ENCODE measurements around the gene PSMF1.

PSMF1 gene

GRCh38 chr20:1102016-1102415 is 16.4 kb upstream of the PSMF1 start:
- peaks cover 19% of the 10 kb centered on the region for H3K27me3 ChIP-seq (ENCODE audit: control insufficient read depth, insufficient read depth, low read length)
- no peaks in the 10 kb centered on the region for H3K9me3 ChIP-seq (replicated peaks; ENCODE audit: low read length)
- no peak overlapping the region for H3K4me3 ChIP-seq (ENCODE audit: low read length)
- no peaks in the 10 kb centered on the region for H3K36me3 ChIP-seq (ENCODE audit: insufficient read depth, low read length)
- no peaks in the 10 kb centered on the region for H3K4me1 ChIP-seq (ENCODE audit: control insufficient read depth, insufficient read depth, low read length)
- H3K9ac ChIP-seq (ENCODE audit: low read depth, low read length) = no peak overlapping the region
- H3K4me2 ChIP-seq (ENCODE audit: low read length) = no peak overlapping the region

DNA sequence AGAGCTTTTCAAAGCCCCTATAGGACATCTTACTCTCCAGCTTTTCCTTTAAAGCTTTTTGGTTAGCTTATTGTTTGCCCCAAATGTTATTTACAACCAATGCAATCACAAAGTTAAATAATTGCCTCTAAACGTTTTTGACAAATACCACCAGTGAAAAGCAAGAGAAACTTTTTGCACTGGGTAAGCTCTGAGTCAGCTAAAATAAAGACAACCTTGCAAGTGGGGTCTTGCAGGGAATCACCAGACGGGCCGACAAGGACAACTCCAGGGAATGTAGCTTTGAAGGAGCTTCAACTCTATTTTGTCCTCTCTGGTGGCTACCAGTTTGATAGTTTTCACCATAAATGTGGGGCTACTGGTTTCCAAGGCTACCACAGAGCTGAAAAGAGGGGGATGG is 14.7 kb upstream of the PSMF1 start:
- H3K9me3 ChIP-seq (replicated peaks; ENCODE audit: low read length) = no peaks in the 10 kb centered on the region
- no peaks in the 10 kb centered on the region for H3K4me1 ChIP-seq (ENCODE audit: control insufficient read depth, insufficient read depth, low read length)
- no peak overlapping the region for H3K9ac ChIP-seq (ENCODE audit: low read depth, low read length)
- no peak overlapping the region for H3K4me2 ChIP-seq (ENCODE audit: low read length)
- no peak overlapping the region for H3K4me3 ChIP-seq (ENCODE audit: low read length)
- no peaks in the 10 kb centered on the region for H3K36me3 ChIP-seq (ENCODE audit: insufficient read depth, low read length)
- H3K27me3 ChIP-seq (ENCODE audit: control insufficient read depth, insufficient read depth, low read length) = peaks cover 23% of the 10 kb centered on the region

GRCh38 chr20:1105599-1106194 is 12.7 kb upstream of the PSMF1 start:
- no peak overlapping the region for H3K4me3 ChIP-seq (ENCODE audit: low read length)
- H3K4me2 ChIP-seq (ENCODE audit: low read length) = no peak overlapping the region
- no peaks in the 10 kb centered on the region for H3K4me1 ChIP-seq (ENCODE audit: control insufficient read depth, insufficient read depth, low read length)
- no peak overlapping the region for H3K9ac ChIP-seq (ENCODE audit: low read depth, low read length)
- H3K27me3 ChIP-seq (ENCODE audit: control insufficient read depth, insufficient read depth, low read length) = peaks cover 23% of the 10 kb centered on the region
- no peaks in the 10 kb centered on the region for H3K36me3 ChIP-seq (ENCODE audit: insufficient read depth, low read length)
- no peaks in the 10 kb centered on the region for H3K9me3 ChIP-seq (replicated peaks; ENCODE audit: low read length)

DNA sequence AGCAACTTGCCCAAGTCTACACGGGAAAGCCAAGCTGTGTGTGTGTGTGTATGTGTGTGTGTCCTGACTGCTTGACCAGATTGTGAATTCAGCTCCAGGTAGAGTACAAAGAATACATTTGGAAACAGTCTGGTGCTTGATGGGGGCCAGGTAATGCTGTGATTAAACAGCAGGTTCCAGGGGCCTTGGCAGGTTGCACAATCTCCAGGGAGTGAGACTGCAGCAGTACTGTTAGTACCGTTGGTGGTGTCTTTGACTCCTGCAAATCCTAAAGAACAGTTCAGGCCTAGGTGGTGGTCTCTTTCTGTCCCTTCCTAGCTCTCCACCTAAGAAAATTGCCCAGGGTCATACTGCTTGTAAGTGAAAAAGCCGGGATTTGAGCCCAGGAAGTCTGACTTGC is 11.2 kb upstream of the PSMF1 start:
- Histone ChIP-seq H3K4me3 (ENCODE audit: low read length) (no peak overlapping the region), H3K4me1 (ENCODE audit: control insufficient read depth, insufficient read depth, low read length) (no peaks in the 10 kb centered on the region), H3K9ac (ENCODE audit: low read depth, low read length) (no peak overlapping the region), H3K36me3 (ENCODE audit: insufficient read depth, low read length) (no peaks in the 10 kb centered on the region), H3K4me2 (ENCODE audit: low read length) (no peak overlapping the region), H3K9me3 (replicated peaks; ENCODE audit: low read length) (no peaks in the 10 kb centered on the region), H3K27me3 (ENCODE audit: control insufficient read depth, insufficient read depth, low read length) (peaks cover 23% of the 10 kb centered on the region)

DNA sequence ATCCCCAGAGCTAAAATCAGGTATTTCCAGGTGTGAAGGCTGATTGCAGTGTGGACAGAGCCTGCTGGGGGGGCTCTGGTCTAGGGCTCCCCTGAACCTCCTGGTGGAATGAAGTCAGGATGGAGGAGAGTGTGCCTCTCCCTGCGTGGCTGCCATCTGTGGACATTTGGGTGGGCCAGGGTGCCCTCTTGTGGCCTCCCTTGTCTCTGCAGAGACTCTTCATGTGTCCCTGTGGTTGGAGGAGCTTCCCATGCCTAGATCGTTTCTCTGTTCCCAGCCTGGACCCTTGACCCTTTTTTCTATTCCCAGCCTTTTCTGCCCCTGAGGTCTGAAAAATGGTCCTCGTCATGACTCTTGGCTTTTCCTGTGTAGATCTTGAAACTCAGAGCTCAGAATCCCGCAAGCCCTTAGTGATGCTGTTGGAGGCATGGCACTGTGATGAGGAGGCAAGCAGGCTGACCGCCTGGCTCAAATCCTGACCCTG is 9.9 kb upstream of the PSMF1 start:
- peaks cover 23% of the 10 kb centered on the region for H3K27me3 ChIP-seq (ENCODE audit: control insufficient read depth, insufficient read depth, low read length)
- no peaks in the 10 kb centered on the region for H3K9me3 ChIP-seq (replicated peaks; ENCODE audit: low read length)
- no peak overlapping the region for H3K4me3 ChIP-seq (ENCODE audit: low read length)
- H3K36me3 ChIP-seq (ENCODE audit: insufficient read depth, low read length) = no peaks in the 10 kb centered on the region
- no peaks in the 10 kb centered on the region for H3K4me1 ChIP-seq (ENCODE audit: control insufficient read depth, insufficient read depth, low read length)
- no peak overlapping the region for H3K9ac ChIP-seq (ENCODE audit: low read depth, low read length)
- H3K4me2 ChIP-seq (ENCODE audit: low read length) = no peak overlapping the region

- Histone ChIP-seq H3K4me1 (ENCODE audit: control insufficient read depth, insufficient read depth, low read length) (peaks cover 4% of the 10 kb centered on the region), H3K27me3 (ENCODE audit: control insufficient read depth, insufficient read depth, low read length) (no peaks in the 10 kb centered on the region), H3K4me3 (ENCODE audit: low read length) (no peak overlapping the region), H3K9ac (ENCODE audit: low read depth, low read length) (no peak overlapping the region), H3K4me2 (ENCODE audit: low read length) (no peak overlapping the region), H3K9me3 (replicated peaks; ENCODE audit: low read length) (no peaks in the 10 kb centered on the region), H3K36me3 (ENCODE audit: insufficient read depth, low read length) (no peaks in the 10 kb centered on the region)
Measured at GRCh38 chr20:1112908-1113307, 5.5 kb upstream of the PSMF1 start.

- Histone ChIP-seq H3K9ac (ENCODE audit: low read depth, low read length) (peak overlapping the region; percentile 97), H3K4me1 (ENCODE audit: control insufficient read depth, insufficient read depth, low read length) (peaks cover 42% of the 10 kb centered on the region), H3K4me2 (ENCODE audit: low read length) (peak overlapping the region; percentile 94), H3K9me3 (replicated peaks; ENCODE audit: low read length) (no peaks in the 10 kb centered on the region), H3K4me3 (ENCODE audit: low read length) (peak overlapping the region; percentile 98), H3K27me3 (ENCODE audit: control insufficient read depth, insufficient read depth, low read length) (no peaks in the 10 kb centered on the region), H3K36me3 (ENCODE audit: insufficient read depth, low read length) (peaks cover 11% of the 10 kb centered on the region)
Measured at GRCh38 chr20:1118004-1118335, 432 bp upstream of the PSMF1 start.

- H3K4me2 ChIP-seq (ENCODE audit: low read length) = peak overlapping the region; percentile 93
- H3K4me3 ChIP-seq (ENCODE audit: low read length) = peak overlapping the region; percentile 98
- H3K36me3 ChIP-seq (ENCODE audit: insufficient read depth, low read length) = peaks cover 11% of the 10 kb centered on the region
- H3K9ac ChIP-seq (ENCODE audit: low read depth, low read length) = peak overlapping the region; percentile 97
- H3K4me1 ChIP-seq (ENCODE audit: control insufficient read depth, insufficient read depth, low read length) = peaks cover 45% of the 10 kb centered on the region
- H3K27me3 ChIP-seq (ENCODE audit: control insufficient read depth, insufficient read depth, low read length) = no peaks in the 10 kb centered on the region
- no peaks in the 10 kb centered on the region for H3K9me3 ChIP-seq (replicated peaks; ENCODE audit: low read length)
Measured at GRCh38 chr20:1119128-1119505, 715 bp downstream of the PSMF1 start.

GRCh38 chr20:1119524-1119923 is 1.1 kb downstream of the PSMF1 start:
- Histone ChIP-seq H3K4me1 (ENCODE audit: control insufficient read depth, insufficient read depth, low read length) (peaks cover 45% of the 10 kb centered on the region), H3K9me3 (replicated peaks; ENCODE audit: low read length) (no peaks in the 10 kb centered on the region), H3K9ac (ENCODE audit: low read depth, low read length) (peak overlapping the region; percentile 97), H3K4me2 (ENCODE audit: low read length) (peak overlapping the region; percentile 93), H3K27me3 (ENCODE audit: control insufficient read depth, insufficient read depth, low read length) (no peaks in the 10 kb centered on the region), H3K36me3 (ENCODE audit: insufficient read depth, low read length) (peaks cover 11% of the 10 kb centered on the region), H3K4me3 (ENCODE audit: low read length) (peak overlapping the region; percentile 98)

GRCh38 chr20:1121429-1121828 is 3.0 kb downstream of the PSMF1 start:
- peaks cover 45% of the 10 kb centered on the region for H3K4me1 ChIP-seq (ENCODE audit: control insufficient read depth, insufficient read depth, low read length)
- no peak overlapping the region for H3K4me3 ChIP-seq (ENCODE audit: low read length)
- no peaks in the 10 kb centered on the region for H3K9me3 ChIP-seq (replicated peaks; ENCODE audit: low read length)
- H3K4me2 ChIP-seq (ENCODE audit: low read length) = no peak overlapping the region
- H3K36me3 ChIP-seq (ENCODE audit: insufficient read depth, low read length) = peaks cover 26% of the 10 kb centered on the region
- no peak overlapping the region for H3K9ac ChIP-seq (ENCODE audit: low read depth, low read length)
- no peaks in the 10 kb centered on the region for H3K27me3 ChIP-seq (ENCODE audit: control insufficient read depth, insufficient read depth, low read length)

DNA sequence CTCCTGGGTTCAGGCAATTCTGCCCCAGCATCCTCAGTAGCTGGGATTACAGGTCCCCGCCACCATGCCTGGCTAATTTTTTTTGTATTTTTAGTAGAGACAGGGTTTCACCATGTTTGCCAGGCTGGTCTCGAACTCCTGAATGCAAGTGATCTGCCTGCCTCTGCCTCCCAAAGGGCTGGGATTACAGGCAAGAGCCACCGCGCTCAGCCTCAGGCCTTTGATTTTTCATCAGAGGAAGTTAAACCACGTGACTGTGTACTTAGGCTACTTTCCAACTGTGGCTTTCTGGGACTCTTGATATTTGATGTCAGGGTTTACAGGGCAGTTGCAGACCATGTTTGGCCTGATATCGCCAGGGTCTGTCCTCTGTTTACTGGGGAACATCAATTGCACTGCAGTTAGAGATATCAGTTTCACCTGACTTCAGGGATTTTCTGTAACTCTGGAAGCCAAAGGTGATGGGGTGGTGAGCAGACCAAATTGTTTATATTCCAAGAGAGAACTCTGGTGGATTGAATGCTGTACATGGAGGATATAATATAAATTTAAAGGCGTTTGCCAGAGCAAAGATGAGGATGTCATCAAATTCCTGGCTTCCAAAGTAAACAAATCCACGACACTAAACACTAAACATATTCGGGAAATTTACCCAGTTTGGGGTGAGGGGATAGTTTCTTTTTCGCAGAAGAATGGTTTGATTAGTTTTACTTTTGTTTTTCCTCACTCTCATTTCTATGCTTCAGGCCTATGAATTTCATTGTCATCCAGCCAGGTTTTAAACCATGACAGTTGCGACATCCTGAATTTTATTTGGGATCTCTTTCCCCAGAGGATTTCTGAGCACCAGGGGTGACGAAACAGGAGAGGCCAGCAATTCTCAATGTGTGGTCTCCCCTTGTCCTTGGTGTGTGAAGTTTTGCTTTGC is 4.2 kb downstream of the PSMF1 start:
- H3K4me2 ChIP-seq (ENCODE audit: low read length) = peak overlapping the region; percentile 42
- H3K36me3 ChIP-seq (ENCODE audit: insufficient read depth, low read length) = peaks cover 37% of the 10 kb centered on the region
- peak overlapping the region; percentile 18 for H3K9ac ChIP-seq (ENCODE audit: low read depth, low read length)
- peaks cover 43% of the 10 kb centered on the region for H3K4me1 ChIP-seq (ENCODE audit: control insufficient read depth, insufficient read depth, low read length)
- no peak overlapping the region for H3K4me3 ChIP-seq (ENCODE audit: low read length)
- H3K9me3 ChIP-seq (replicated peaks; ENCODE audit: low read length) = no peaks in the 10 kb centered on the region
- no peaks in the 10 kb centered on the region for H3K27me3 ChIP-seq (ENCODE audit: control insufficient read depth, insufficient read depth, low read length)

DNA sequence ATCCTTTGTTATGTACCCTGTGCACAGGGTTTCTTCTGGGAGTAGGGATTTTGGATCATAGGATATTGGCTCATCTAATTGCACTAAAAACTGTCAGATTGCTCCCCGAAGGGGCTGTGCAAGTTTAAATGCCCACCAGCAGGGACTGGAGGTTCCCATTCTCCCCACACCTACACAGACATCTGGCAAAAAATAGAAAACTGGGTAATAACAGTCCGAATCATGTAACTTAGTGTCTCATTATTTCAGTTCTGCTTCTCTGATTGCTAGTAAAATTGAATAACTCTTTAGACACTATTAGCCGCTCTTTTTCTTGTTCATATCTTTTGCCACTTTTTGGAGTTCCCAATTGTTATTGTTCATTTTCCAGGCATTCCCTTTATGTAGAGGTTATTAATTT is 5.3 kb downstream of the PSMF1 start:
- H3K36me3 ChIP-seq (ENCODE audit: insufficient read depth, low read length) = peaks cover 47% of the 10 kb centered on the region
- H3K9me3 ChIP-seq (replicated peaks; ENCODE audit: low read length) = no peaks in the 10 kb centered on the region
- H3K4me2 ChIP-seq (ENCODE audit: low read length) = no peak overlapping the region
- H3K4me1 ChIP-seq (ENCODE audit: control insufficient read depth, insufficient read depth, low read length) = peaks cover 39% of the 10 kb centered on the region
- H3K9ac ChIP-seq (ENCODE audit: low read depth, low read length) = no peak overlapping the region
- no peaks in the 10 kb centered on the region for H3K27me3 ChIP-seq (ENCODE audit: control insufficient read depth, insufficient read depth, low read length)
- no peak overlapping the region for H3K4me3 ChIP-seq (ENCODE audit: low read length)

Data from skeletal muscle satellite cell (primary cell).